Fibroblast of villous mesenchyme (primary cell): ENCODE data around the gene LPA. TPM values are rescaled to one million over a fixed set of nuclear protein-coding genes. Genes with fewer than 3 reads are reported as not detected.
"Not testable (repeated sequence)": the region's sequence is repeated elsewhere in the genome, so short reads cannot be mapped to it uniquely, and the experiment has no call there.

Experiments
- DNase-seq: peaks from one replicate; pipeline ENCODE4 v3.0.0-alpha.2; 2010; ENCODE audit warnings: low read depth
- H3K4me3 ChIP-seq: 2 replicates; pipeline ENCODE4 v1.5.1; 2011; ENCODE audit warnings: low read depth, mild to moderate bottlenecking, low read length
- total RNA-seq: library from RNA; depleted of rRNA; stranded (reverse); fragments of >200 nt; gene quantifications from 2 replicates; pipeline ENCODE4 v1.2.3, GENCODE V29; 2012
- TF ChIP-seq, protein P1 (sequence below): IDR thresholded peaks from 2 replicates; pipeline ENCODE4 v1.5.1; 2012; ENCODE audit warnings: low read depth, mild to moderate bottlenecking, low read length; ENCODE audit not compliant: insufficient read depth

The LPA gene
- total RNA-seq, 1 donor = not detected

DNA sequence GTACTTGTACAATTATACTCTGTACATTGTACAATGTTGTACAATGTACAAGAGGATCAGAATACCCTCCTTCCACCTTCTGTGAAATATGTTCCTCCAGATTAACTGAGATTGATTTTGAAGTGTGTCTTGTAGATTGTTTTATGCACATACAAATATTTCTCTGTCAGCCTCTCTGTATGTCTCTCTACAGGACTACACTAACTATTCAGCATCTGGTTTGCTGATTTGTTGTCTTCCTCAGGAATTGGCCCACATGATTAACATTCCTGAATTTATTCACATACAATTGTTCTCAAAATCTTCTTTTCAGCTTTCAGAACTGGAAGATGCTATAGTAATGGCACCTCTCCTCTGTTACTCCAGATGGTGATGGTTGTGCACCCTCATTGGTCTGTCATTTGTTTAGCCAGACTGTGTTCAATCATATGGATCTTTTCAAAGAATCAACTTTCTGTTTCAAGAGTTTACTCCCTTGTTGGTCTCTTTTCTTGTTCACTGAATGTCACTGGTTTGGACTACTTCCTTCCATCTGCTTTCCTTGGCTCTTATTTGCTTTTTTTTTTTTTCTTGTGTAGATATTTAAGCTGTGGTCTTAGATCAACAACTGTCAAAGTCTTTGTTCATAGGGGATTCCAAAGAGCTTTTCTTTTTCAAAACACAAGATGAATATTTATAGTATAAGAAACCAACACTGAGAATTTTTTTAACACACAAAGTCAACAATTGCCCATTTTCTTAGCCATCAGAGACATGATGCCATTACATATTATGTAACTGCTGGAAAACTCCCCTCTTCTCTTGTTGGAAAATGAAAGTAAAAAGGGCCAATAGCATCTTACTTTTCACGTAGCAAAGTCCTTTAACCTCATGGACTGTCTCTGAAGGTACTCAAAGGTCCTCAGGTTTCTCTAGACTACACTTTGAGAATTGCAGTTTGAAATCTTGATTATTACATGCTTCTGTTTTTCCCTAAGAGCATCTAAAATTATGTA, 67.9 kb downstream of the LPA start:
- TF ChIP-seq, protein P1, sequence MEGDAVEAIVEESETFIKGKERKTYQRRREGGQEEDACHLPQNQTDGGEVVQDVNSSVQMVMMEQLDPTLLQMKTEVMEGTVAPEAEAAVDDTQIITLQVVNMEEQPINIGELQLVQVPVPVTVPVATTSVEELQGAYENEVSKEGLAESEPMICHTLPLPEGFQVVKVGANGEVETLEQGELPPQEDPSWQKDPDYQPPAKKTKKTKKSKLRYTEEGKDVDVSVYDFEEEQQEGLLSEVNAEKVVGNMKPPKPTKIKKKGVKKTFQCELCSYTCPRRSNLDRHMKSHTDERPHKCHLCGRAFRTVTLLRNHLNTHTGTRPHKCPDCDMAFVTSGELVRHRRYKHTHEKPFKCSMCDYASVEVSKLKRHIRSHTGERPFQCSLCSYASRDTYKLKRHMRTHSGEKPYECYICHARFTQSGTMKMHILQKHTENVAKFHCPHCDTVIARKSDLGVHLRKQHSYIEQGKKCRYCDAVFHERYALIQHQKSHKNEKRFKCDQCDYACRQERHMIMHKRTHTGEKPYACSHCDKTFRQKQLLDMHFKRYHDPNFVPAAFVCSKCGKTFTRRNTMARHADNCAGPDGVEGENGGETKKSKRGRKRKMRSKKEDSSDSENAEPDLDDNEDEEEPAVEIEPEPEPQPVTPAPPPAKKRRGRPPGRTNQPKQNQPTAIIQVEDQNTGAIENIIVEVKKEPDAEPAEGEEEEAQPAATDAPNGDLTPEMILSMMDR = no peak
- DNase-seq = no peak
- no peak overlapping the region for H3K4me3 ChIP-seq

DNA sequence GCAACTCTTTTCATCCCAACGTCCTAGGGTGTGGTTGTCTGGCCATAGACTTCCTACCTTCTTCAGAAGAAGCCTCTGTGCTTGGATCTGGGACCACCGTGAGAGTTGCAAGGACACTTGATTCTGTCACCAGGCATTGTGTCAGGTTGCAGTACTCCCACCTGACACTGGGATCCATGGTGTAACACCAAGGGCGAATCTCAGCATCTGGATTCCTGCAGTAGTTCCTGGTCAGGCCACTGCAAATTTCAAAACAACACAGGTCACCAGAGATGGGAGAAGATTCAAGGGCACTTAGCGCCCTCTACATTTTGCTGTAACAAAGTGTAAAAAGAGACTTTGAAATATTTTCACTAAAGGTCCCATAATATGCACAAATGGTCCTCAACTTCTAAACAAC, 68.8 kb downstream of the LPA start:
- H3K4me3 ChIP-seq, DNase-seq: not testable (repeated sequence)

- TF ChIP-seq, protein P1 = no peak
- no peak overlapping the region for H3K4me3 ChIP-seq
Observed at GRCh38 chr6:160586374-160586773, 77.7 kb downstream of the LPA start.

GRCh38 chr6:160583794-160584193, 80.3 kb downstream of the LPA start:
- H3K4me3 ChIP-seq = no peak overlapping the region
- no peak for DNase-seq
- TF ChIP-seq, protein P1 = no peak

More at GRCh38 chr6:160586374-160586773, 77.7 kb downstream of the LPA start:
- DNase-seq = no peak

GRCh38 chr6:160581406-160581805, 82.7 kb downstream of the LPA start:
- H3K4me3 ChIP-seq = no peak overlapping the region
- no peak for DNase-seq
- TF ChIP-seq, protein P1 = no peak

DNA sequence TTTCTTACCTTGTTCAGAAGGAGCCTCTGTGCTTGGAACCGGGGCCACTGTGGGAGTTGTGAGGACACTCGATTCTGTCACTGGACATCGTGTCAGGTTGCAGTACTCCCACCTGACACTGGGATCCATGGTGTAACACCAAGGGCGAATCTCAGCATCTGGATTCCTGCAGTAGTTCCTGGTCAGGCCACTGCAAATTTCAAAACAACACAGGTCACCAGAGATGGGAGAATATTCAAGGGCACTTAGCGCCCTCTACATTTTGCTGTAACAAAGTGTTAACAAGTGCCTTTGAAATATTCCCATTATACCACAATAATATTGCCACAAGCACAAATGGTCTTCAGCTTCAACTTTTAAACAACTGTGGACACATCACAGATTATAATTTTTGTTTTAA, 85.6 kb downstream of the LPA start:
- not testable (repeated sequence) for H3K4me3 ChIP-seq, DNase-seq

- no peak for DNase-seq
- TF ChIP-seq, protein P1 = no peak
- H3K4me3 ChIP-seq = no peak overlapping the region
Observed at GRCh38 chr6:160573943-160574342, 90.1 kb downstream of the LPA start.

DNA sequence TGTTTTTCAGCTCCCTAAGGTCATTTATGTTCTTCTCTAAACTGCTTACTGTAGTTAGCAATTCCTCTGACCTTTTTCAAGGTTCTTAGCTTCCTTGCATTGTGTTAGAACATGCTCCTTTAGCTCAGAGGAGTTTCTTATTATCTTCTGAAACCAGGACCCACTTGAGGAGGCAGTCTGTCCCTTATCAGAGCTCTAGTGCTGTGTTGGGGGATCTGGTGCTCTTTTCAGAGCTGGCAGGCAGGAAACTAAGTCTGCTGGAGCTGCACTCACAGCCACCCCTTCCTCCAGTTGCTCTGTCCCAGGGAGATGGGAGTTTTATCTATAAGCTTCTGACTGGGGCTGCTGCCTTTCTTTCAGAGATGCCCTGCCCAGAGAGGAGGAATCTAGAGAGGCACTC, 92.9 kb downstream of the LPA start:
- not testable (repeated sequence) for H3K4me3 ChIP-seq, DNase-seq
